NCI-H1930 (cell line): ENCODE results near the gene ZNF775.

Experiments
- DNase-seq, 2 experiments: peaks; one replicate each; lab custom pipeline; 2025; lab: John Stamatoyannopoulos, UW

Gene ZNF775

GRCh38 chr7:150441524-150441923 lies 62.4 kb downstream of the ZNF775 start:
- no peak for DNase-seq

- DNase-seq = no peak
Observed at GRCh38 chr7:150442811-150443210, 63.7 kb downstream of the ZNF775 start.

- DNase-seq = no peak
Observed at GRCh38 chr7:150443793-150444540, 64.8 kb downstream of the ZNF775 start.

- DNase-seq = no peak
Observed at GRCh38 chr7:150444674-150445365, 65.7 kb downstream of the ZNF775 start.

- no peak for DNase-seq
Observed at GRCh38 chr7:150446288-150446938, 67.3 kb downstream of the ZNF775 start.
